ENCODE results near the gene YEATS4.
A peak's percentile ranks its signal among the peaks of the same experiment; 100 is the strongest.

YEATS4 gene

GRCh38 chr12:69435644-69436043 is 76.1 kb downstream of the YEATS4 start:
- DNase-seq (ENCODE audit: low read depth) = peak; percentile 2

- no peak for DNase-seq (ENCODE audit: low read depth)
These were observed 77.5 kb downstream of the YEATS4 start for GRCh38 chr12:69437073-69437472.

GRCh38 chr12:69438539-69438938 is 79.0 kb downstream of the YEATS4 start:
- no peak for DNase-seq (ENCODE audit: low read depth)

GRCh38 chr12:69440016-69440415 is 80.5 kb downstream of the YEATS4 start:
- DNase-seq (ENCODE audit: low read depth) = no peak
